NCI-H748 treated with DMSO at 0.1 percent for 48 hours (cell line): ENCODE data around the gene ASPDH.
"Not testable (repeated sequence)": the region's sequence is repeated elsewhere in the genome, so short reads cannot be mapped to it uniquely, and the experiment has no call there.

Source experiments
- DNase-seq: peaks from one replicate; lab custom pipeline; 2025; lab: John Stamatoyannopoulos, UW

Gene ASPDH

DNA sequence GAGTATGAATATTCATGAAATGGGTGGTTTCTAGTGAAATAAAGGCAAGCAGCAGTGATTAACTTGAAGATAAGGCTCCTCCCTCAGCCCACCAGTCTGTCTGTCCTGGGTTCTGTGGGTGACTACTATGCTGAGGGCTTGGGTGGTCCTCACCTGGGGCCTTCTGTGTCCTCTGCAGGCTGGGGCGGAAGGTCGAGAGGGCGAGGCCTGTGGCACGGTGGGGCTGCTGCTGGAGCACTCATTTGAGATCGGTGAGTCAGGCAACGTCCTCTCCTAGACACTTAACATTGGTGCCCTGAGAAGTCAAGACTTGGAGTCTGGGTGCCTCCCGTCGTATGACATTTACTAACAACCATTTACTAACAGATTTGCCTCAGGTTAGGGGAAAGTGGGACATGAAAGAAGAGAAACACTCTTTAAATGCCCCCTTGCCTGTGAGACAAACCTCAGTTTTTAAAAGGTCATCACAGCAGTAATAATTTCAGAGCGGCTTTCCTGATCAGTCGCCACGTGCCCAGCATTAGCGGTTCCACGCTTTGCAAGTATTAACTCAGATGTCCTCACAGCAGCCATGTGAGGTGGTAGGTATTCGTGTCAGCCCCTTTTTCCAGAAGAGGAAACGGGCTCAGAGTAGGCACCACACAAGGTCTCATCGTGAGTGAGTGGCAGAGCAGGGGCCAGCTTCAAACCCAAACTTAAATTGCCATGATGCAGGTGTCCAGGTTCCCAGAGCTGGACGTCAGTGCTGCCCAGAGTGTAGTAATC, 35.8 kb downstream of the ASPDH start:
- DNase-seq: no peak

DNA sequence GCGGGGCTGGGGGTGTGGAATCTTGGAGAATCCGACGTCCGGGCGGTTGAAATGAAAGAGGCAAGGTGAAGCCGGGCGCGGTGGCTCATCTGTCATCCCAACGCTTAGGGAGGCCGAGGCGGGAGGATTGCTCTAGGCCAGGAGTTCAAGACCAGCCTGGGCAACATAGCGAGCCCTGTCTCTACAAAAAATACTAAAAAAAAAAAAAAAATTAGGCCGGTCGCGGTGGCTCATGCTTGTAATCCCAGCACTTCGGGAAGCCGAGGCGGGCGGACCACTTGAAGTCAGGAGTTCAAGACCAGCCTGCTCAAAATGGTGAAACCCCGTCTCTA, 36.8 kb downstream of the ASPDH start:
- no peak for DNase-seq

DNA sequence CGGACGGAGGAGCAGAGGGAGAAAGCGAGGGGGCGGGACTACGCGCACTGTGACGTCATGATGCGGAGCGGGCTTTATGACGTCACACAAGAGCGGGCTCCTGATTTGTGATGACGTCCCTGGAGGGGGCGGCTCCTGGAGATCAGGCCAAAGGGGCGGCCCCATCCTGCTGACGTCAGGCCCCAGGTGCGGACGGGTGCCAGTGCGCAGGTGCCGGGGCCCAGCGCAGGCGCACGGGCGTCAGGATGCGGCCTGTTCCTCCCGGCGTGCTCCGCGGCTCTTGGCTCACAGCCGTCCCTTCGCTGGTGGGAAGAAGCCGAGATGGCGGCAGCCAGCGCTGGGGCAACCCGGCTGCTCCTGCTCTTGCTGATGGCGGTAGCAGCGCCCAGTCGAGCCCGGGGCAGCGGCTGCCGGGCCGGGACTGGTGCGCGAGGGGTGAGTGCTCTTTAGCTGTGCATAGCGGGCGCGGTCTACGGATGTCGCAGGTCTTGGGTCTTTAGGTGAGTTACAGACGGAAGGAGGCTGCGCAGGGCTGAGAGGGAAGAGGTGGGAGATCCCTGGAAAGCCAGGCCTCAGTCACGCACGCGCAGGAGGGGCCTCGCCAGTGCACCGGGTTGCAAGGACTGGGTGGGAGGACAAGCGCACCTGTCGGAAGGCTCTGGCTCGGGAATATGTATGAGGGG, 37.3 kb downstream of the ASPDH start, which contains the start of the genes EMC10 and GARIN5A:
TSS of gene EMC10 (plus strand) at position 284 of the 683 bp plus-strand sequence. CDS start at position 322, 38 bp downstream.
TSS of gene GARIN5A (minus strand) at position 625 of the 683 bp plus-strand sequence. CDS start at position 165, 460 bp downstream.
- peak; percentile 89 for DNase-seq

DNA sequence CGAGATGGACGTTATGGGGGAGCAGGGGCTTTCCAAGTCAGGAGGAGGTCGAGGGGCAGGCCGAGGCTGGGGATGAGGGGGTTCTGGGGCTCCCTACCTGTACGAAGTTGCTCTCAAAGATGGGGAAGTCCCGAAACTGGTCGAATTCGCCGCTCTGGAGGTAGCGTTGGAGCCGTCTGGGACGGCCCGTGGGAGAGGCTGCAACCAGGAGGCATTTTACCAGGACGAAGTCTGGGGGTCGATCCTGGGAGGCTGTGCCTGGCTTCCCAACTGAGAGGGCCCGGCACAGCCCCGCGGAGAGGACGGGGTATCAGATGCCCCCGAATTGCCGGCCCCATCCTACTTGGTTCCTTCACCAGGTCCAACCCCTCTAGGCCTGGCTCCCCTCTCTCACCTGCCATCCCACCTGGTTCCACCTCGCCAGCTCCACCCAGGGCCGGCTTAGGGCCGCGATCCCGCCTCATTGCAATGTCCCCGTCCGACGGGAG, 37.9 kb downstream of the ASPDH start:
- DNase-seq: no peak

DNA sequence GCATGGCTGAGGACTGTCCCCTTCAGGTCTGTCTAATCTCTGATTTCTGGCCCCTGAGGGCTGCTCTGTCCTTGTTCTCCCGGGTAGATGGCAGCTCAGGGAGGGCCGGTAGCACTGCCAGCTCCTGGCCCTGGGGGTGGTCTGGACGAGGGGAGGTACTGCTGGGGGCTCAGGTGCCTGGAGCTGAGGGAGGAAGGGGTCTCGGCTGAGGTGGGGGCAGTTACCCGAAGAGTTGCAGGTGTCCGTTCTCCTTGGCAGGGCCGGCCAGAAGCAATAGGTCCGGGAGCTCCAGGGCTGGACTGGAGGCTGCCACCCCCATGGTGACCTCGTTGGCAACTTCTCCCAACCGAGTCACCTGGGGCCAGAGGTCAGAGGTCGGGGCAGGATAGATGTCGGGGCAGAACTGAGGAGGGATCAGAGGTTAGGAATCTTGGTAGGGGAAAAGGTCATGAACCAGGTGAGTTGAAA, 38.6 kb downstream of the ASPDH start:
- no peak for DNase-seq

DNA sequence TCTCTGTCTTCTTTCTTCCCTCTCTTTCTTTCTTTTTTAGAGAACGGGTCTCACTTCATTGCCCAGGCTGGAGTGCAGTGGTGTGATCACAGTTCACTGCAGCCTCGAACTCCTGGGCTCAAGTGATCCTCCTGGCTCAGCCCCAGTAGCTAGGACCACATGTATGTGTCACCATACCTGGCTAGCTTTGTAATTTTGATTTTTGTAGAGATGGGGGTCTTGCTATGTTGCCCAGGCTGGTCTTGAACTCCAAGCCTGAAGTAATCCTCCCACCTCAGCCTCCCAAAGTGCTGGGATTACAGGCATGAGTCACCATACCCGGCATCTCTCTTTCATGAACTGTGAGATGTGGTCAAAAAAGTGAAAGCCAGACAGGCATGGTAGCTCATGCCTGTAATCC, 40.4 kb downstream of the ASPDH start:
- DNase-seq: not testable (repeated sequence)

DNA sequence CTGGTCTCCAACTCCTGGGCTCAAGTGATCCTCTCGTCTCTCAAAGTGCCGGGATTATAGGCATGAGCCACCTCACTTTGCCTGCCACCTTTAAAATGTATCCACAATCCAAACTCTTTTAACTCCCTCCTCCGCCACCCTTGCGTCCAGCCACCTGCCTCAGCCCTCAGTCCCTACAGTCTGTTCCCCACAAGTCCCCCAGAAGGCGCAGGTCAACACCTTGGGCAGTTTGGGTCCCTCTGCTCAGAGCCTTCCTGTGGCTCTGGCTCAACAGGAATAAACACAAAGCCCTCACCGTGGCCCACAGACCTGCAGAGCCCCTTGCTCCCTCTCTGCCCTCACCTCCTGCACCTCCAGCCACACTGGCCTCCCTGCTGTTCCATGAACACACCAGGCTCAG, 44.9 kb downstream of the ASPDH start:
- no peak for DNase-seq

DNA sequence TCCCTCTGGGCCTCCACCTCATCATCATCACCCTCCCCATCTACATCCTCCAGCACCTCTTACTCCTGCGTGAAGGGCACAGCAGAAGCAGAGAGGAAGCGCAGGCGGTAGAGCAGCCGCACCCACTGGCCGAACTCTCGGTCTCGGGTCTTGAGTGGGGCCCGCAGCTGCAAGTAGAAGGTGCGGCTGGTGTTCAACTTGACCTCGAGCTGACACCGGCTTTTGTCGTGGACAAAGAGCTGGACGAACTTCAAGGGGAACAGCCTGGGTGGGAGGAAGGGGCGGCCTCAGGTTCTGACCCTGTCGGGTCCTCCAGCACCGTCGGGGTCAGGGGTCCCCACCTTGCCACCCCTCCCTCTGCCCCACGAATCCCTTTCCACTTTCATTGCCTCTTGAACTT, 46.1 kb downstream of the ASPDH start:
- no peak for DNase-seq

DNA sequence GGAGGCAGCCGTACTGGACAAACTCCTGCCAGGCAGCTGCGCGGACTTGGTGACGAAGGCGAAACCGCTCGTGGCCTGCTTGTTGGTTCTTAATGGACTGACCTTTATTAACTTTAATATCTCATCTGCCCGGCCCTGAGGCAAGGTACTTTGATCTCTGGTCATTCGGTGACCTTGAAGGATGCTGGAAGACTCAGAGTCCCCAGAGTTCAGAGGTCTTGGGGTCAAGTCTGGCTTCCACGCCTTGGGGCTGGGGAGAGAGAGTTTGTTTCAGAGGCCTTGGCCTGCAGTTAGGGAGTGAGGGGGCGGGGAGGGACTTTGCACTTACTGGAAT, 47.0 kb downstream of the ASPDH start:
- no peak for DNase-seq

DNA sequence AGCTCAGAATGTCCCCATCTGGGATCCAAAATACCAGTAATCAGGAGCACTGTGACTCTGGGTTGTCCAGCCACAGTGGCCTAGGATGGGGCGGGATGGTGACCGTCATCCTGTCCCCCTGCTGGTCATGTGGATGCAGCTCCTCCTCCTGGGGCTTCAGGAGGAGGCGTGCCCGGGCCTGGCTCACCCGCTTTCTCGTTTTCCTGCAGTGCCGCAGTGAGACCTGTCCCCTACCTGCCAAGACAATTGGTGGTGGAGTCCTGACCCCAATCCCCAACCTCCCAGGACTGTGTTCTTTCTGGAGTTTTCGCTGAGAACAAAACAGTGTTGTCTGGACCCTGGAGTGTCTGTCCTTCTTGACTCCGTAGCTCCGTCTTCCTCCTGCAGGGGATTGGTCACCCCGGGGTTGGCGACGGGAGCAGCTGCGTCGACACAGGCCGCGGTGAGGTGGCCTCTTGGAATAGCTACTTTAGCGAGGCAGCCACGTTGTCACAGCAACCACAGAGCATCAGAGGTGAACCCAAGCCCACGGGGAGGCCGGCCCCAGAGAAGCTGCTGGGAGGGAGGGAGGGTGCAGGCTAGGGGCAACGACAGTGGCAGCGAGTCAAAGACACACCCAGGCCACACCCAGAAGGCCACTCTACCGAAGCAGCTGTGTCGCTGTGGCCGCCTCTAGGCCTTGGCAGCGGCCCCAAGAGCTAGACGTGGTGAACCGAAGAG, 47.6 kb downstream of the ASPDH start:
- peak; percentile 76 for DNase-seq

DNA sequence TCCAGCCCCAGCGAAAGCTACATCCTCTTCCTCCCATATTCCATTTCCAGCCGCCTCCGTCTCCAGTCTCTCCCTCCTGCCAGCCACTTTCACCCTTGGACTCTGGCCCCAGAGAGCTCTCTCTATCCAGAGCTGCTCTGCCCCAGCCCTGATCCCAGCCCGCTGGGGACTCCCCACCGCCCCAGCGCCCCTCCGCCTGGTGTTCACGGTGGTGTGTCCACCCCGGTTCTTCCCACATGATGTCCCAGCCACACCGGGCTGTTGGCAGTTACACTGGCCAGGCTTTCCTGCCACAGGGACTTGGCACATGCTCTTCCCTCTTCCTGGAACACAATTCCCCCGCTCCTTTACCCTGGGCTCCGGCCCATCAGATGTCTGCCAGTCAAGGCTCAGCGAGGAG, 48.7 kb downstream of the ASPDH start:
- no peak for DNase-seq

DNA sequence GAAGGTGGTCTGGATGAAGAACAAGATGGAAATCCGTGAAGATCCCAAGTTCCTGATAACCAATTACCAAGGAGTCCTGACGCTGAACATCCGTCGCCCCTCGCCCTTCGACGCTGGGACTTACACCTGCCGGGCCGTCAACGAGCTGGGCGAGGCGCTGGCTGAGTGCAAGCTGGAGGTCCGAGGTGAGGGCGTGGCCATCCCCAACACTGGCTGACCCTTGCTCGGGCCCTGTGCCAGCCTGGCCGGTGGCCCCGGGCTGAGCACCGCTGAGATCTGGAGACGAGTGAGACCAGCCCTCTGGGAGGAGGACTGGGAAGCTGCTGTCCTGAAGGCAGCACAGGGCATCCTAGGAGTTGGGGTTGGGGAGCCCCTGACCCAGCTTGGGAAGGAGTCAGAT, 49.4 kb downstream of the ASPDH start:
- no peak for DNase-seq

DNA sequence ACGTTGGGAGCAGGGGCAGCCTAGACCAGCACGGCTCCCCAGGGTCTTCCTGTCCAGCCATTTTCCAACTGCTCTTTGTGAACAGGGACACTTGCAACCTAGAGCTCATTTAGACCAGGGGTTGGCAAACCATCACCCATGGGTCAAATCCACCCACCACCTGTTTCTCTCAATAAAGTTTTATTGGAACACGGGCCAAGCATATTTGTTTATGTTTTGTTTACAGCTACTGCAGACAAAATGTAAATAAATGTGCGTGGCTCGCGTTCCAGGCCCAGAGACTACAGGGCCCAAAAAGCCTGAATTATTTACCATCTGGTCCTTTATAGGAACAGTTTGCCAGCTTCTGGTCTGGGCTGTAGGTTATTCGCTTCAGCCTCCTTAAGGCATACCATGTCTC, 50.7 kb downstream of the ASPDH start:
- no peak for DNase-seq
